HepG2 (cell line): ENCODE results near the gene JADE2. TPM values are rescaled to one million over a fixed set of nuclear protein-coding genes. Genes with fewer than 3 reads are reported as not detected.
"Not testable (repeated sequence)": the region's sequence is repeated elsewhere in the genome, so short reads cannot be mapped to it uniquely, and the experiment has no call there.

Experiments used
- ATAC-seq: fragments of 200-7000 bp; cut with Tn5 transposase; 3 replicates; pipeline ENCODE4 v1.9.1; 2020; ENCODE audit warnings: mild to moderate bottlenecking, moderate library complexity
- BruUV-seq: library from RNA; stranded (reverse); fragments of 400-500 nt; replicated peaks from 2 replicates; lab custom pipeline; 2021; lab: Mats Ljungman, UMichigan
- CTCF ChIA-PET: fragments of 300-600 bp; formaldehyde crosslinking; extraction: SDS; loops from one replicate; lab custom pipeline; 2021; ENCODE audit warnings: low total read pairs, inconsistent platforms, low intra/inter-chr PET ratio; lab: Yijun Ruan, JAX
- POLR2A ChIA-PET: fragments of 350-600 bp; sonication (Branson Sonifier 250); formaldehyde crosslinking; loops from one replicate; lab custom pipeline; 2020; ENCODE audit warnings: antibody characterized with exemption, inconsistent platforms; lab: Yijun Ruan, JAX
- DNase-seq: peaks from one replicate; pipeline ENCODE4 v3.0.0-alpha.2; 2015; ENCODE audit warnings: low spot score
- FAIRE-seq: peaks from 3 replicates; lab custom pipeline; 2011; peaks lifted over from hg19 to GRCh38; lab: Jason Lieb, UNC
- H2AFZ ChIP-seq: one replicate; pipeline ENCODE4 v1.6.1; 2011; ENCODE audit warnings: low read length, inconsistent platforms
- H3K27ac ChIP-seq: fragments of 300-600 bp; 3 replicates; pipeline ENCODE4 v1.8.0; 2011; ENCODE audit warnings: mixed run types, mild to moderate bottlenecking, mixed read lengths, low read length, inconsistent platforms; ENCODE audit not compliant: insufficient read depth; ENCODE audit errors: extremely low read length
- H3K27me3 ChIP-seq, 2 experiments: fragments of 200-600 bp in 1 of 2; 2 replicates in 1 of 2; 3 replicates in 1 of 2; pipeline versions ENCODE4 v1.6.0 to v1.8.0; 2011; ENCODE audit warnings: low read length in 2 of 2, mild to moderate bottlenecking in 2 of 2, moderate library complexity in 2 of 2, inconsistent platforms in 1 of 2; ENCODE audit not compliant: insufficient read depth in 2 of 2, control insufficient read depth in 1 of 2
- H3K36me3 ChIP-seq, 2 experiments: fragments of 200-600 bp in 1 of 2; replicated peaks in 1 of 2; 2 replicates in 1 of 2; 3 replicates in 1 of 2; pipeline versions ENCODE4 v1.5.1 to v1.8.0; 2011; ENCODE audit warnings: low read length in 2 of 2, inconsistent platforms in 1 of 2; ENCODE audit not compliant: insufficient read depth in 2 of 2, control insufficient read depth in 1 of 2
- H3K4me1 ChIP-seq: 2 replicates; pipeline ENCODE4 v1.5.1; 2012; ENCODE audit warnings: low read length, inconsistent platforms; ENCODE audit not compliant: insufficient read depth
- H3K4me2 ChIP-seq: 2 replicates; pipeline ENCODE4 v1.6.0; 2011; ENCODE audit warnings: low read depth, low read length, inconsistent platforms
- H3K4me3 ChIP-seq, 3 experiments: fragments of 200-600 bp in 1 of 3; sonication (generic), shearing (Covaris generic) in 1 of 3; replicated peaks in 1 of 3; 2 replicates each; pipeline ENCODE4 v1.5.1; 2011 to 2016; ENCODE audit warnings: low read length in 3 of 3, inconsistent platforms in 2 of 3, low read depth in 2 of 3, mild to moderate bottlenecking in 2 of 3, control low read depth in 1 of 3, mixed read lengths in 1 of 3; ENCODE audit not compliant: insufficient read depth in 1 of 3
- H3K79me2 ChIP-seq: one replicate; pipeline ENCODE4 v1.6.1; 2011; ENCODE audit warnings: low read length, inconsistent platforms; ENCODE audit not compliant: insufficient read depth
- H3K9ac ChIP-seq: 2 replicates; pipeline ENCODE4 v1.6.0; 2011; ENCODE audit warnings: mild to moderate bottlenecking, low read depth, low read length, inconsistent platforms; ENCODE audit not compliant: insufficient read depth
- H3K9me3 ChIP-seq: 2 replicates; pipeline ENCODE4 v1.5.1; 2012; ENCODE audit warnings: mild to moderate bottlenecking, low read length
- H4K20me1 ChIP-seq: 2 replicates; pipeline ENCODE4 v1.6.0; 2011; ENCODE audit warnings: inconsistent platforms, mild to moderate bottlenecking, low read length, moderate library complexity; ENCODE audit not compliant: insufficient read depth
- ZKSCAN1 ChIP-seq: fragments of 150-350 bp; IDR thresholded peaks from 2 replicates; pipeline ENCODE4 v1.6.1; 2014; ENCODE audit warnings: low read length
- ZNF329 ChIP-seq: sonication (generic); formaldehyde crosslinking; IDR thresholded peaks from 2 replicates; pipeline ENCODE4 v1.9.0; 2021; ENCODE audit warnings: low read depth, mild to moderate bottlenecking, missing genetic modification reagents
- WGBS: methylation state at CpG from one replicate; pipeline ENCODE4 v1.1.6; 2017; ENCODE audit warnings: low lambda C conversion rate; 5-methylcytosine and 5-hydroxymethylcytosine counted together
- in situ Hi-C: cut with HindIII; loops from 2 replicates; pipeline ENCODE4 v1.10.0; 2017; ENCODE audit warnings: low pct_unique_long_range_greater_than_20kb; ENCODE audit not compliant: extremely low pct_ligation_motif_present
- intact Hi-C: fragments of 100-400 bp; cut with micrococcal nuclease; formaldehyde crosslinking; loops from one replicate; pipeline ENCODE4 v1.10.0; 2022; ENCODE audit not compliant: unreplicated experiment
- polyA plus RNA-seq, 8 experiments: library from polyadenylated mRNA; depleted of rRNA in 3 of 8; stranded (reverse) in 7 of 8; unstranded in 1 of 8; fragments of >200 nt; fragmentation: Illumina TruSeq in 4 of 8; extraction: Trizol in 4 of 8; gene quantifications; 2 replicates each; pipeline versions ENCODE4 v1.2.1 to v1.2.3, GENCODE V29; 2011 to 2016; ENCODE audit warnings: low read depth in 4 of 8, missing spikeins in 1 of 8, mixed read lengths in 1 of 8; ENCODE audit not compliant: insufficient read depth in 1 of 8
- total RNA-seq, 5 experiments: library from RNA; depleted of rRNA; stranded (reverse); fragments of >200 nt; fragmentation: Illumina TruSeq; extraction: Trizol; gene quantifications; 2 replicates each; pipeline ENCODE4 v1.2.3, GENCODE V29; 2016; ENCODE audit warnings: low read depth in 1 of 5

JADE2 gene
- total and polyA plus RNA-seq, 2 of the 13 experiments (the other 11 are each of a cell fraction or from before 2014, with no cell fraction given): 7.5 to 15.1 TPM

DNA sequence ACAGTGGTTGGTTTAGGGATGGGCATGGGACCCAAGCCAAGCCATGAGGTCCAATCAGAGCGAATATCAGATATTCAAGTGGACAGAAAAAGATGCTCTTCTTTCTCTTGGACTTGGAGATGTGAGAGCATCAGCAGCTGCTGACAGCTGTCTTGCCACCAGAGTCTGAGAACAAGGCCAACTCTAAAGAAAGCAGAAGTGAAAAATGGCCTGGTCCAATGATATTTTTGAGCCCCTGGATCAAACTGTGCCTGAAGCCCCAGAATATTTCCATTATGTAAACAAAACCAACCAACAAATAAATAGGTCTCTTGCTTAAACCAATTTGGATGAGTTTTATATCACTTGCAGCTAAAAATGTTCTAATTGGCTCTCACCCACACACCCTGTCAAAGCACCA, 30.7 kb upstream of the JADE2 start:
- intact Hi-C loops: no loop called here
- H3K79me2 ChIP-seq: no peaks in the 10 kb centered on the region
- TF ChIP-seq ZKSCAN1 (no peak), ZNF329 (CRISPR knock-in tag) (peak; percentile 91)
- TF ChIP-seq, all 625 proteins: peak for 1
- ChIA-PET POLR2A (interaction anchor here (1.8 to 3.1 kb wide), 2 partner anchors 8 to 11 kb away, joined by 5 to 10 read pairs; no protein-coding TSS in a partner anchor), CTCF (no interaction called here)
- Histone ChIP-seq H2AFZ (no peak overlapping the region), H3K36me3 (no peaks in the 10 kb centered on the region), H3K4me3 (no peak overlapping the region), H3K4me2 (no peak overlapping the region), H3K9ac (no peak overlapping the region), H3K9me3 (no peaks in the 10 kb centered on the region), H4K20me1 (no peaks in the 10 kb centered on the region), H3K4me1 (no peaks in the 10 kb centered on the region), H3K27ac (no peak overlapping the region), H3K27me3 (peaks cover 0 to 9% of the 10 kb centered on the region in 2 experiments; a peak in 2 of 5 replicates)
- no peak for FAIRE-seq
- WGBS: 11% methylated on average over 1 of the region's 1 CpG
- ATAC-seq: no peak
- no peak for DNase-seq
- in situ Hi-C loops: no loop called here
- BruUV-seq: no TSS peak

DNA sequence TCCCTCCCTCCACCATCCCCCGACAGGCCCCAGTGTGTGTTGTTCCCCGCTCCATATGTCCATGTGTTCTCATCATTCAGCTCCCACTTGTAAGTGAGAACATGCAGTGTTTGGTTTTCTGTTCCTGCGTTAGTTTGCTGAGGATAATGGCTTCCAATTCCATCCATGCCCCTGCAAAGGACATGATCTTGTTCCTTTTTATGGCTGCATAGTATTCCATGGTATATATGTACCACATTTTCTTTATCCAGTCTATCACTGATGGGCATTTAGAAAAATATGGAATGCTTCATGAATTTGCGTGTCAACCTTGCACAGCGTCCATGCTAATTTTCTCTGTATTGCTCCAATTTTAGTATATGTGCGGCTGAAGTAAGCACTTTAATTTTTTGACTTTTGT, 25.6 kb upstream of the JADE2 start:
- WGBS: 84% methylated on average over 6 of the region's 6 CpGs
- H3K4me3 ChIP-seq, H3K9ac ChIP-seq, H4K20me1 ChIP-seq, CTCF ChIA-PET, H3K36me3 ChIP-seq, ATAC-seq, H3K79me2 ChIP-seq, H3K9me3 ChIP-seq, BruUV-seq, H3K27me3 ChIP-seq, in situ Hi-C loops, intact Hi-C loops, POLR2A ChIA-PET, H3K4me2 ChIP-seq, DNase-seq, H3K27ac ChIP-seq, H2AFZ ChIP-seq, FAIRE-seq: not testable (repeated sequence)
- peaks cover 42% of the 10 kb centered on the region for H3K4me1 ChIP-seq
